NCI-H526 treated with DMSO at 0.1 percent for 48 hours (cell line): ENCODE data around the gene CREM.
"Not testable (repeated sequence)": the region's sequence is repeated elsewhere in the genome, so short reads cannot be mapped to it uniquely, and the experiment has no call there.

Experiments used
- DNase-seq: peaks from one replicate; lab custom pipeline; 2025; lab: John Stamatoyannopoulos, UW

Gene CREM

DNA sequence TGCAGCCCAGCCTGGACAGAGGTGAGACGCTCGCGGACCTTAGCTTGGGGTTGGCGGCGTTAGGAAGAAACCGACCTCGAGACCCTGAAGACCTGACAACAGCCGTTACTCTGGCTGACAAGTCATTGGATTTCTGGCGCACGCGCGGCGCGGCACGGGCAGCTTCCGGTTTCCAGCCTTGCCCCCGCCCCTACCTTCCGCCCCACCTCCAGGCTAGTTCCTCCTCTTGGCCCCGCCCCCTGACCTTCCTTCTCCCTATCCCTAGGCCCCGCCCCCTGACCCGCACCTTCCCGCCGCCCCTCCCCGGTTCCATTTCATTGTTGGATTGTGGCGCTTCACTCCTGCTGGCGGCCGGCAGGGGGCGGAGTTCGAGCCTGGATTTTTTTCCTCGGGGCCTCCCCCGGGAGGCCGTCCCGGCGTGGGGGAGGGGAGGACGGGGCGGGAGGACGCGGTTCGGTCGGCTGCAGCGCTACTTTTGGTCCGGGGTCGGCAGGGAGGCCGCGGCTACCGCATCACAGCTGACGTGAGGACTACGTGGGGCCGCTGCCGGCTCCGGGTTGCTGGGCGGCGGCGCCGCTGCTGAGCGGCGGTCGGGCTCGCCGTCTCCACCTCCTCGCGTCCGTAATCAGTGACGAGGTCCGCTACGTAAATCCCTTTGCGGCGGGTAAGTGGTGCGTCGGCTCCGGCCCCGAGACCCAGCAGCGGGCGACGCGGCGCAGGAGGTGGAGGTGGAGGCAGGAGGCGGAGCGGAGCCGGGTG is at the start of gene CREM:
CREM (plus strand) TSS at position 317 of the 759 bp plus-strand sequence. CDS start 10,990 bp downstream, outside the sequence.
- peak; percentile 87 for DNase-seq

DNA sequence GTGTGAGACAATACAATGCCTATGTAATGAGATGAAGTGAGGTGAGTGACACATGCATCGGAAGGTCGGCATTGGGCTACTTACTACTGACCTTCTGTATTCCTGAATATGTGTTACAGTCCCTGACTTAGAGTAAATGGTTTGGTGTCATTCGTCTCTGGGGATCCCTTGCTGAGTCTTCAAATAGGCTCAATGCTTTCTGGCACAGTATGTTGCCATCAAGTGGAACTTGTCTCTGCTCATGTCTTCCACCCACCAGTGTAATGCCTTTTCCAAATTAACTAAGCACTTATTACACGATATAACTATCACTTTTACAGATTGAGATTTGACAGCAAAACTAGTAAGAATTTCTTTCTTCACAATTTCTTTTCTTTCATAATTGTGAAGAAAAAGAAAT is 47.4 kb upstream of the CREM start:
- no peak for DNase-seq

DNA sequence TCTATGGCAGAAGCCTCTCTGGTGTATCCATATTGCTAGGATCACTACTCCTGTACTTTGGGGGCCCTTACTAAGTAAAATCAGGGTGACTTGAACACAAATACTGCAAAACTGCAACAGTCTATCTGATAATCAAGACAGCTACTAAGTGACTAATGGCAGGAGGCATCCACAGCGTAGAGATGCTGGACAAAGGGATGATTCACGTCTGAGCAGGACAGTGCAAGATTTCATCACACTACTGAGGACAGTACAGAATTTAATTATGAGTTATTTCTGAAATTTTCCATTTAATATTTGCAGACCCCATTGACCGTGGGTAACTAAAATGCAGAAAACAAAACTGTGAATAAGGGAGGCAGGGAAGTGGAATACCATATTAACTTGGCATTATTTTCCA is 46.9 kb upstream of the CREM start:
- DNase-seq = no peak

DNA sequence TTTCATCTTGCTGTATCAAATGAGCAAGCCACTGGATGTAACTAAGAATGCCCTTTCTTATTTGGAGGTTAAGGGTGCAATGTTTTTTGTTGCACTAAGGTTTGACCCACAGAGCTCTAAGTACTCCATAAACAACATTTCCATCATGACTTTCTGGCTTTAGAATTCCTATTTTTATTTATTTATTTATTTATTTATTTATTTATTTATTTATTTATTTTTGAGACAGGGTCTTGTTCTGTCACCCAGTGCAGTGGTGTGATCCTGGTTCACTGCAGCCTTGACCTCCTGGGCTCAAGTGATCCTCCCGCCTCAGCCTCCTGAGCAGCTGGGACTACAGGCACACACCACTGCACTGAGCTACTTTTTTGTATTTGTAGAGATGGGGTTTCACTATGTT is 46.4 kb upstream of the CREM start:
- not testable (repeated sequence) for DNase-seq

DNA sequence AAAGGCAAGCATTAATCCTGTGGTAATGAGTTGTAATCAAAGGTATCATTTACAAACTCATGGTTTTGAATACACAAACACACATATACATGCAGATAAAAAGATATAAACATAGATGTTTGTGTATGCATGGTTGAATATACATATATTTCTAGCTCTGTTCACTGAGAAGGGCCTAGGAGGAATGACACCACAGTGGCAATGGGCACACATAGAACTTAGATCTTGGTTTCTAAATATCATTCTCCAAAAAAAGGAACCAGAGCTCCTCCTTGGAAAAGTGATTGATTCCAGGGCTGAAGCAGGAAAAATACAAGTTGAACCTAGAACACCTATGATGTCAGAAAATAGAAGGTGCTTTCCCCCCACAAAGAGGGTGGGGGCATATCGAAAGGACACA is 43.4 kb upstream of the CREM start:
- DNase-seq = no peak

DNA sequence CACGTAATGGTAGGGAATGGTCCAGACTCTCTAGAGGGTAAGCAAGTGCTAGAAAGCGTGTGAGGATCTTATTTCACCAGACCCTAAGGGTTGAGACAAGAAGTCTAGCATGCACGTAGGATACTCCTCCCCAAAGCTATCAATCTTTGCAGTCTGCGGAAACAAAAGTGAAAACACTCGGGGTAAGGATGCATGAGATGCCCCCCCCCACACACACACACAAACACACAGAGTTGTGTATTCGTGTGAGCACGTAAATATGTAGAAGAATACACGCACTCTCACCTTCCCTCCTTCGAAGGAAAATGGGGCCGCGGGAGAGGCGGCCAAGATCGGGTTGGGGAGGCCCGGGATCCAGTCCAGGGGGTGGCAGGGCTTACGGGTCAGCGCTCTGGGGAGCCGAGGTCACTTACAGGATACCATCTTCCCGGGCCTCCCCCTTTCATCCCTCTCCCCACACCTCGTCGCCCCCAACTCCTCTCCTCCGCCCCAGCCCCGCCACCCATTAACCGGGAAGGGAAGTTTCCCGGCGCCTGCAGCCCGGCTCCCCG is 37.0 kb upstream of the CREM start:
- DNase-seq = no peak

DNA sequence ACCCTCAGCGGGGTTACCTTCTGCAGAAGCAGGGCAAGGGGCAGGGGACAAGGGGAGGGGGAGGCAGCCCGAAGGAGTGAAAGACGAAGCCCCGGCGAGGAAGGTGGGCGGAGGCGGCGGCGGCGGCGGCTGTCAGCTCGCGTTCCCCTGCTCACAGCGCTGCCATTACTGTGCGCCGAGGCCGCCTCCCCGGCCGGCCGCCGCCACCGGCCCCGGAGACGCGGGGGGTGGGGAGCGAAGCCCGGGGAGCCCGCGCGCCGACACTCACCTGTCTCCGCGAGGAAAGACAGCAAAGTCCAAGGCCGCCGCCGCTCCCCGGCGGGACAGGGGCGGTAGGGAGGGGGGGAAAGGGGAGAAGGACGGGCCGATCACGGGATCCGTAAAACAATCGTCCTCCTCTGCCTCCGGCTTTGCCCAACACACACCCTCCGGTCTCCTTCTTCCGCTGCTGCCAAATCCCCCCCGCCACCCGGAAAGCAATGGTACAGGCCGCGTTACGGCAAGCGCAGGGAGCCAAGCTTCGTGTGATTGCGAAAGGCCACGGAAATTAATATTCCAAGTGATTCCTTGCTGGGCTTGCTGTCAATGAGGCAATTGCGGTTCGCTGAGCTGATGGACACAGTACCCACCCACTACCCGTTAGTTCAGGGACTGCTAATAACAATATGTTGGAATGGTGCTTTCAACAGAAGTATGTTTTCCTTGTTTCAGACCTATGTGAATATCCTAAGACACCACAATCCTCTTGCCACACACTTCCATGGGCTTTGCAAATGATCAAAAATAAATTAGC is 36.3 kb upstream of the CREM start, which contains the start of gene CUL2:
CUL2 (minus strand) TSS at position 180 of the 793 bp plus-strand sequence. CDS start 19,024 bp downstream, outside the sequence.
- peak; percentile 77 for DNase-seq

DNA sequence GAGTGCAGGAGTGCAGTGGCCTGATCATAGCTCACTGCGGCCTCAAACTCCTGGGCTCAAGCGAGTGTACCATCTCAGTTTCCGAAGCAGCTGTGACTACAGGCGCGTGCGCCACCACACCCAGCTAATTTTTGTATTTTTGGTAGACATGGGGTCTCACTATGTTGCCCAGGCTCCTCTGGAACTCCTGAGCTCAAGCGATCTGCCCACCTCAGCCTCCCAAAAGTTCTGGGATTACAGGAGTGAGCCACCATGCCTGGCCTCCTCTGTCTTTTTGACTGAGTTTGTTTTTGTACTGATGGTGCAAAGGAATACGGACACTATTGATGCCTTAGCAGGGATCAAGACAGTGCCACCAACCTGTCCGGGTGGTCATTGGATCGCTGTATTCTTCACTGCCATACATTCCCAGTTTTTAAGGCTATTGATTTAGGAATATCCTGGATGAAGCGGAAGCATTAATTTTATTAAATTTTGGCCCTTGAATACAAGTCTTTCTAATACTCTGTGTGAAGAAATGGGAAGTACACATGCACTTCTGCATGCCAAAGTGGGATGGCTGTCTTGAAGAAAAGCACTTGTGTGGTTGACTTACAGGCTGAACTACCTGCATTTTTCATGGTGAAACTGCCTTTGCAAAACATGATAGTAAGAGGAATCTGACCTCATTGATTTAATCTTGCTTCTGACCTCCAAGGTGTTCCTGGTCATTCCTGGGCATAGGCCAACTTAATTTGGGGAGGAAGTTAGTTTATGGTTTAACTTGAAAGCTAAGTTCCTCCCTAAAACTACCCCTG is 34.5 kb upstream of the CREM start:
- no peak for DNase-seq

DNA sequence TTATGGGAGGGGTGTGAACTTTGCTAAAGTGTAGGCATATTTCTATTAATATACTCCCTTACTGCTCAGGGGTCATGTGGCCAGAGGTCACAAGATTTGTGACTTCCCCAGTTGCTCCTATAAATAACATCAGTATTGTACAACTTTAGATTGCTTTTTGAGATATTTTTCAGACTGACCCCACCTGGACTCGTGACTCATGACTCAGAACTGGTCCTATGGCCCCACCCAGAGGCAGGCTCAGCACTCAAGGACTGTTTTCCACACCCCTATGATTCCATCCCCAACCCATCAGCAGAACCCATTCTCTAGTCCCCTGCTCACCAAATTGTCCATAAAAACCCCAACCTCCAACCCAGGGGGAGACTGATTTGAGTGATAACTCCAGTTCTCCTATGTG is 33.8 kb upstream of the CREM start:
- DNase-seq = no peak

DNA sequence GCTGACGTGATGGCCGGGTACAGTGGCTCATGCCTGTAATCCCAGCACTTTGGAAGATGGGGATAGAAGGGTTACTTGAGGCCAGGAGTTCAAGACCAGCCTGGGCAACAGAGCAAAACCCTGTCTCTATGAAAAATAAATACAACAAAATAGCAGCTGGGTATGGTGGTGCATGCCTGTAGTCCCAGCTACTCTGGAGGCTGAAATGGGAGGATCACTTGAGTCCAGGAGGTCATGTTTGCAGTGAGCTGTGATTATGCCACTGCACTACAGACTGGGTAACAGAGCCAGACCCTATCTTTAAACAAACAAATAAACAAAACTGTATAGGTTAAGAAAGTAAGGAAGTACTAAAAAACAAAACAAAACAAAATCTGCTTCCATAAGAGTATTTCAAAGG is 30.3 kb upstream of the CREM start:
- DNase-seq = no peak

DNA sequence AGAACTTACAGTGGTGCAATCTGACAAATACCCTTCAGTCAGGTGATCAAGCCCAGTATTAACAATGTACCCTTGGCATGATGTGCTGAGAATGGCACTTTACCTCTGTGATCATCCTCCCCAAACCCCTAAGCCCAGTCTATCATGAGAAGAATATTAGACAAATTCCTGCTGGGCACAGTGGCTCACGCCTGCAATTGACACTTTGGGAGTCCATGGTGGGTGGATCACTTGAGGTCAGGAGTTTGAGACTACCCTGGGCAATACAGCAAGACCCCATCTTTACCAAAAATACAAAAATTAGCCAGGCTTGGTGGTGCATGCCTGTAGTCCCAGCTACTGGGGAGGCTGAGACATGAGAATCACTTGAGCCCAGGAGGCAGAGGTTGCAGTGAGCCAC is 29.1 kb upstream of the CREM start:
- DNase-seq = no peak

DNA sequence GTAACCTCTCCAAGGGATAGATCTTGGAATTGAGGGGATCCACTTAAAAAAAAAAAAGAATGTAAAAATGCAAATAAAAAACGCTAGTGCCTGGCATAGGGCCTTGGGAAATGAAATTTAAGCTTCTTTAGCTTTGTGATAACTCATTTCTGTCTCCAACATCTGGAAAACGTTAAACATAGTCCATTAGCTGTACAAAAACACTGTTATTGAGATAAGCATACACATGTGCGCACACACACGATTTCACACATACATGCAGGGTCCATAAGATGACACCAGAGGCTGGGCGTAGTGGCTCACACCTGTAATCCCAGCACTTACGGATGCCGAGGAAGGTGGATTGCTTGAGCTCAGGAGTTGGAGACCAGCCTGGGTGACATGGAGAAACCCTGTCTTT is 22.8 kb upstream of the CREM start:
- no peak for DNase-seq

DNA sequence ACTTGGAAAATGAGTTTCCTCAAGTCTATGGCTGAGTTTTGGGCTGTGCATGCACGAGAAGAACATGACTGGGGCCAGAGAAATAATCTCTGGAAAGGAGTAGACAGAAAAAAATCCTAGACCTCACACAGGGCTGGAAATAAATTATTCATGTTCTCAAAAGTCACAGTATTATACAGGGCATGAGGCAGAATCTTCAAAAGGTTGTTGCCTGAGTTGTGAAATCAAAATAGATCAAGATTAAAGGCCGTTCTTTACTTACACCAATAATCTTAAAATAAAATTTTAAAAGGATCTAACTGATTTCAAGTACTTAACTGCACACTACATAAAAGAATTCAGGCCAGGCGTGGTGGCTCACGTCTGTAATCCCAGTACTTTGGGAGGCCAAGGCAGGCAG is 14.1 kb upstream of the CREM start:
- DNase-seq = no peak

DNA sequence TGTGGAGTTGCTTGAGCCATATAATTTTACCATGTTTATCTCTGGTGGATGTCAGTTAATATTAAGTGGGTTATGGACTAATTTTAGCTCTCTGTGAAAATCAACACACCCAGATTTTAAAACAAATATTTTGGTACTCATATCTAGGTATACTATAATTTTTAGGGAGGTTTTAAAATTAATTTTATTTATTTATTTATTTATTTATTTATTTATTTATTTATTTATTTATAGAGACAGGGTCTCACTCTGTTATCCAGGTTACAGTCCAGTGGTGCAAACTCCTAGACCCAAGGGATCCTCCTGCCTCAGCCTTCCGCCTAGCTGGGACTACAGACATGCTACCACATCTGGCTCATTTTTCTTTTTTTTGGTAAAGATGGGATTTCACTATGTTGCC is 7.3 kb upstream of the CREM start:
- no peak for DNase-seq

DNA sequence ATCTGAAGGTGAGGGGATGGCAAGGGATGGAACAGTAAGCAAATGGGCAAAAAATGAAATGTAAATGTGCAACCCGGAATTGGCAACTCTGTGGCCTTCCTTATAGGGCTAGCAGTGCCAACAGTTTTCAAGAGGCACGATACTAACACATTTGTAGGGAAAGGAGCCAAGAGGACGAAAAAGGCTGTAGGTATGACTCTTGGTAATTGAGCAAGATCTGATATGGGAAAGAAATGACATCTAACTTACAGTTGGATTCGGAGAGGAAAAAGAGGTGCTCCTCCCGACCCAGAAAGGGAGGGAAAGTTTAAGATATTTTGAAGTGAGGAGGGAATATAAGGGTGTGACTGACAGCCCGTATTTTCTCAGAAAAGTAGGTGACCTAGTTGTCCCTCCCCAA is 2.1 kb upstream of the CREM start:
- DNase-seq = no peak

DNA sequence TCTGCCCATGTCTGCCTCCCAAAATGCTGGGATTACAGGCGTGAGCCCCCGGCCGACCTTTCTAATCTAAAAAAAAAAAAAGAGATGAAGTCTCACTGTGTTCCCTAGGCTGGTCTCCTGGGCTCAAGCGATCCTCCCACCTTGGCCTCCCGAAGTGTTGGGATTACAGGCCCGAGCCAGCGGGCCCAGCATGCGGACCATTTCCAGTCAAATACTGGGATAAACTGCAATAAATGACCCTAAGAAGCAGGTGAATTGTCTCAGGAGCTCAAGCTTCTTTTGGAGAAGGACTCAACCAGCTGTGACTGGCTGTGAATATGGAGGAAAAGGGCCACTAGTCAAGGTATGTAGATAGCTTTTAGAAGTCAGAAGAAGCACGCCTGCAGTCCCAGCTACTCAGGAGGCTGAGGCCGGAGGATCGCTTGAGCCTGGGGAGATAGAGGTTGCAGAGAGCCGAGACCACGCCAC is 550 bp upstream of the CREM start:
- DNase-seq = no peak

DNA sequence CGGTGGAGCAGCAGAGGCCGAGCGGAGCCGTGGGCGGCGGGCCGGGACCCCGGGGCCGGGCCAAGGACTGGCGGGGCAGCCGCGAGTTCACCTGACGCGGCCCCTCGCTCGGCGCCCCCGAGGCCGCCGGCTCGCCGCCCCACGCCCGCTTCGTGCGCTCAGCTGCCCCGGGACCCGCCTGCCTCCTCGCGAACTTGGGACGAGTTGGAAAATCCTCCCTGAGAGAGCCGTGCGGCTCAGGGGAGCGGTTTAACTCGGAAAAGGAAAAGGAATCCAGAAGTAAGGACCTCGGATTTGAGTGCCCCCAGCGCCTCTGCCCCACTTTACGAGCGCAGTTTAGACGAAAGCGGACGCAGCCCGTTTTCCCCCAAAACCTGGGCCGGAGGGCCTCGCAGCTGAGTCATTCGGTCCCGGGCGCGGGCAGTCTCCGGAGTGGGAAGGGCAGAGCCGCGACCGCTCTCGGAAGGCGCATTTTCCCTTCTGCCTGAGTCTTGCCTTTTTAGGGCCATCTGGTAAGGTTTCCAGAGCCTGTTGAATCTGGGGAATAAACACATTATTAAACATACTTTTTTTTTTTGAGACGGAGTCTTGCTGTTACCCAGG is 744 bp downstream of the CREM start:
- no peak for DNase-seq

DNA sequence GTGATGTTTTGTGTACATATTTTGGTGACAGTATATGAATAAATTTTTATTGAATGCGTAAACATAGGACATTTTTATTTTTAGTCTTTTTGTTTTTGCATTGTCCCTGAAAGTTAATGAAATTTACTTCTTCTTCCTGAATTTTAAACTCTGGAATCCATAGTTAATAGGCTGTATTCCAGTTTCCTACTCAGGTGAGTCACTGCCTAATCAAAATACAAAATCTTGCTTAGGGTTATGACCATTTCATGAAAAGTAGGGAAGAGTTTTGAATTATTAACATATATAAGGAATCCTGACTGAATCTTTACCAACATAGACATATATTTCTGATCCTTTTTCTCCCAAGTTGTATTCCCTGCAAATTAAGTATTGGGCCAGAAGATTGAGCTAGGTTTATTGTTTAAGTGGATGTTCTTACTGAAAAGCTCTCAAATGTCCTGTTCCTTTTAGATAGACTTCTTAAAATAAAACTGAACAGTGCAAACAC is 2.6 kb downstream of the CREM start:
- no peak for DNase-seq

DNA sequence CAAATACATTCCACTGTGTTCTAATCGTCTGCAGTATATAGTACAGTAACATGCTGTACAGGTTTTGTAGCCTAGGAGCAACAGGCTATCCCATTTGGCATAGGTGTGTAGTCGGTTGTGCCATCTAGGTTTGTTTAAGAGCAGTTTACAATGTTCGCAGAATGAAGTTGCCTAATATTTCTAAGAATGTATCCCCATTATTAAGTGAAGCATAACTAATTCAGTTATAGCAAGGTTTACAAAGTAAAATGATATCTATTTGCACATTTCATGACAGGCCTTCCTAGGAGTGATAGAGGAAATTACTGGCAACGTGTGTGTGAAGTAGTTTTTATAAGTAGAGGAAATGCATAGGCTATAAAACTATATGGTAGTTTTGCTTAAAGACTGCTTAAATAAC is 4.0 kb downstream of the CREM start:
- DNase-seq = peak; percentile 10

DNA sequence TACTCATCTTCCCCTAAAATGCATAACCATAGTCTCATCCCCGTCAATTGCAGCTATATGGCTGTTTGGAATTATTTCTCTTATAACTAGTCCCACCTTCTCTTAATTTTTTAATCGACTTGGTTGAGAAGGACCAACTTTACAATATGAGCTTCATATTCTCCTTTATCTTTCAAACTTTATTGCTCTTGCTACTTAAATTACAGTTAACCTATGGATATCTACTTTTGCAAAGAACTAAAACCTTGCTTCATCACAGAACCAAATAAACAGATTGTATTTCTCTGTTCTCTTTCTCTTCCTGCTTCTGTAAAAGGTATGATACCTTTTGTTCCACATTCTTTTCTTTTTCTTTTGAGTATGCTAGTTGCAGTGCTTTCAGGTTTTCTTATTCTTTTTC is 6.1 kb downstream of the CREM start:
- no peak for DNase-seq

DNA sequence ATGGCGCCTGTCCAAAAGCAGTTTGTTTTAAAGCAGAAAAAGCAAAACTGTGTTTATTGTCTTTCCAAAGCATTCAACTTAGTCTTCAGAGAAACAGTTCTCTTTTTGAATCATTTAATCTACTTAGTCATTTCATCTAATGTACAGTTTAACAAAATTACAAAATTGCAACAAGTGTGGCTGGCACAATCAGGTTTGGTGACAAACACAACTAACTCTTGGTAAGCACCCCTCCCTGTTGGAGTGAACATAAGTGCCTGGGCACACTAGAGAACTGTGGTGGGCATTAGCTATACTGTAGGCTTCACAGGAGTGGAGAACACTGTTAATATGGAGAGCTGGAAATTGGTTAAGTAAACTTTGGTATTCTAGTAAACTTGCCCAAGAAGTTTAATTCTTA is 6.9 kb downstream of the CREM start:
- no peak for DNase-seq

DNA sequence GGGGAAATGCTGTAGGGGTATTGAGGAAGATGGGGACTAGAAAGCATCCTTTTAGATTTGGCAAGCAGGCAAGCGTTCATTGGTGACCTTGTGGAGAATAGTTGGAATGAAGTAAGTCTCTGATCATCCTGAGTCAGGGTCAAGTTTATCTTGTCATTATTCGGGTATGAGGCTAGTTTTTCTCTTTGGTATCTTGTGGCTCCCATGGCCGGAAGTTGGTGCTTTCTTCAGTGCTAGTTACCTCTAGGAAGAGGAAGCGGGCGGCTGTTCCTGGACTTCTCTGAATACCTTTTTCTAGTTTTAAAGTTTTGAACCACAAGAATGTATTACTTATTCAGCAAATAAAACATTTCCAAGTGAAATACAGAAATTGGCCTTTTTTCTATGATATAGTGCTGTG is 9.2 kb downstream of the CREM start:
- no peak for DNase-seq
